ENCODE results near the gene SLC20A1.

- TF ChIP-seq CTCF (IDR thresholded peaks at IDR 0.05 in 4 of 5, conservative IDR thresholded peaks at IDR 0.05 in 1 of 5) (peak in 1 of 5 experiments; percentile 12), POLR2A (IDR thresholded peaks at IDR 0.05) (no peak)
These were observed 472 bp downstream of the SLC20A1 start for GRCh38 chr2:112646102-112646719.

Measured in gastrocnemius medialis (tissue), 4 donors.